Endodermal cell (in vitro differentiated cells): ENCODE results near the gene SLC39A10. TPM values are rescaled to one million over a fixed set of nuclear protein-coding genes. Genes with fewer than 3 reads are reported as not detected.

ENCODE experiments used
- DNase-seq: peaks from one replicate; pipeline ENCODE4 v3.0.0-alpha.2; 2017
- H3K27ac ChIP-seq: 2 replicates; pipeline ENCODE4 v1.5.1; 2013; ENCODE audit warnings: mild to moderate bottlenecking, low read depth, low read length, moderate library complexity
- H3K27me3 ChIP-seq: 2 replicates; pipeline ENCODE4 v1.6.1; 2013; ENCODE audit warnings: mild to moderate bottlenecking, low read length, moderate library complexity; ENCODE audit not compliant: insufficient read depth, control insufficient read depth, poor library complexity, severe bottlenecking
- H3K36me3 ChIP-seq: 2 replicates; pipeline ENCODE4 v1.7.0; 2013; ENCODE audit warnings: mild to moderate bottlenecking, low read length, moderate library complexity; ENCODE audit not compliant: control insufficient read depth, insufficient read depth
- H3K4me1 ChIP-seq: one replicate; pipeline ENCODE4 v1.7.0; 2013; ENCODE audit warnings: low read length; ENCODE audit not compliant: control insufficient read depth, insufficient read depth
- H3K4me3 ChIP-seq: 2 replicates; pipeline ENCODE4 v1.5.1; 2013; ENCODE audit warnings: mild to moderate bottlenecking, low read length, moderate library complexity
- H3K9ac ChIP-seq: 2 replicates; pipeline ENCODE4 v1.6.1; 2013; ENCODE audit warnings: mild to moderate bottlenecking, low read length, moderate library complexity; ENCODE audit not compliant: poor library complexity, severe bottlenecking; ENCODE audit errors: extremely low read depth
- H3K9me3 ChIP-seq: 2 replicates; pipeline ENCODE4 v1.6.1; 2013; ENCODE audit warnings: mild to moderate bottlenecking, low read length, moderate library complexity; ENCODE audit not compliant: control insufficient read depth
- H3K27ac Mint-ChIP-seq: 2 replicates; pipeline ENCODE4 v1.8.0; 2020; ENCODE audit warnings: mixed read lengths
- H3K27me3 Mint-ChIP-seq: 2 replicates; pipeline ENCODE4 v1.8.0; 2021; ENCODE audit warnings: mild to moderate bottlenecking, mixed read lengths; ENCODE audit not compliant: insufficient read depth
- H3K36me3 Mint-ChIP-seq: 2 replicates; pipeline ENCODE4 v1.8.0; 2020; ENCODE audit warnings: low read depth, mixed read lengths
- H3K4me1 Mint-ChIP-seq: 2 replicates; pipeline ENCODE4 v1.8.0; 2020; ENCODE audit warnings: mixed read lengths
- H3K4me3 Mint-ChIP-seq: 2 replicates; pipeline ENCODE4 v1.8.0; 2020; ENCODE audit warnings: mild to moderate bottlenecking, moderate library complexity, mixed read lengths
- H3K9me3 Mint-ChIP-seq: 2 replicates; pipeline ENCODE4 v1.8.0; 2020; ENCODE audit warnings: mild to moderate bottlenecking, mixed read lengths
- CTCF ChIP-seq: fragments of 200-600 bp; sonication (generic); conservative IDR thresholded peaks from 2 replicates; pipeline ENCODE4 v1.5.0; 2021; ENCODE audit warnings: antibody characterized with exemption, mild to moderate bottlenecking
- WGBS, 2 experiments: methylation state at CpG; one replicate each; pipeline versions ENCODE4 v1.1.5 to v1.1.7; 2013; ENCODE audit warnings: missing lambda C conversion rate in 2 of 2, mixed read lengths in 1 of 2; ENCODE audit not compliant: insufficient coverage in 1 of 2, insufficient read length in 1 of 2; 5-methylcytosine and 5-hydroxymethylcytosine counted together
- total RNA-seq, 2 donors: library from RNA; stranded (reverse); fragmentation: NEBNext Ultra II Directional in 1 of 2; extraction: Animal tissue kit (Norgen Biotek cat#: 25700) in 1 of 2; gene quantifications; 2 replicates in 1 of 2; 3 replicates in 1 of 2; pipeline ENCODE4 v1.2.1, GENCODE V29; 2021

Gene SLC39A10
- total RNA-seq, 2 donors from 2014 or later: 79.6 to 113 TPM

- no peaks in the 10 kb centered on the region for H3K27me3 Mint-ChIP-seq
- Histone ChIP-seq H3K27ac (no peak overlapping the region), H3K4me1 (peaks cover 6% of the 10 kb centered on the region), H3K36me3 (no peaks in the 10 kb centered on the region), H3K9ac (no peak overlapping the region), H3K27me3 (peaks cover 4% of the 10 kb centered on the region), H3K4me3 (peak overlapping the region; percentile 91), H3K9me3 (no peaks in the 10 kb centered on the region)
- H3K4me1 Mint-ChIP-seq: peaks cover 29% of the 10 kb centered on the region
- no peak for TF ChIP-seq CTCF
- DNase-seq: no peak
- H3K9me3 Mint-ChIP-seq: no peaks in the 10 kb centered on the region
- peak overlapping the region; percentile 89 for H3K4me3 Mint-ChIP-seq
- H3K36me3 Mint-ChIP-seq: no peaks in the 10 kb centered on the region
- peak overlapping the region; percentile 97 for H3K27ac Mint-ChIP-seq
- 55 to 64% methylated on average over 14 to 19 of the region's 19 CpGs for WGBS, 2 experiments
These were observed 716 bp upstream of the SLC39A10 start for GRCh38 chr2:195656161-195656858.

GRCh38 chr2:195657634-195658540 lies 861 bp downstream of the SLC39A10 start:
- DNase-seq: peak; percentile 79
- peaks cover 32% of the 10 kb centered on the region for H3K4me1 Mint-ChIP-seq
- no peaks in the 10 kb centered on the region for H3K9me3 Mint-ChIP-seq
- Histone ChIP-seq H3K4me3 (peak overlapping the region; percentile 91), H3K4me1 (peaks cover 6% of the 10 kb centered on the region), H3K9me3 (no peaks in the 10 kb centered on the region), H3K27ac (peak overlapping the region; percentile 86), H3K27me3 (peaks cover 4% of the 10 kb centered on the region), H3K36me3 (no peaks in the 10 kb centered on the region), H3K9ac (peak overlapping the region; percentile 76)
- H3K27ac Mint-ChIP-seq: peak overlapping the region; percentile 97
- 0% methylated on average over 17 to 66 of the region's 66 CpGs for WGBS, 2 experiments
- no peaks in the 10 kb centered on the region for H3K27me3 Mint-ChIP-seq
- H3K4me3 Mint-ChIP-seq: peak overlapping the region; percentile 89
- TF ChIP-seq CTCF: no peak
- H3K36me3 Mint-ChIP-seq: no peaks in the 10 kb centered on the region

- peak overlapping the region; percentile 89 for H3K4me3 Mint-ChIP-seq
- H3K9me3 Mint-ChIP-seq: no peaks in the 10 kb centered on the region
- Histone ChIP-seq H3K27ac (no peak overlapping the region), H3K9ac (peak overlapping the region; percentile 76), H3K4me1 (peaks cover 6% of the 10 kb centered on the region), H3K36me3 (no peaks in the 10 kb centered on the region), H3K9me3 (no peaks in the 10 kb centered on the region), H3K4me3 (peak overlapping the region; percentile 91), H3K27me3 (peaks cover 4% of the 10 kb centered on the region)
- 60 to 71% methylated on average over 1 of the region's 1 CpG for WGBS, 2 experiments
- H3K36me3 Mint-ChIP-seq: no peaks in the 10 kb centered on the region
- H3K27ac Mint-ChIP-seq: no peak overlapping the region
- no peak for DNase-seq
- H3K4me1 Mint-ChIP-seq: peaks cover 35% of the 10 kb centered on the region
- TF ChIP-seq CTCF: no peak
- H3K27me3 Mint-ChIP-seq: no peaks in the 10 kb centered on the region
These were observed 1.5 kb downstream of the SLC39A10 start for GRCh38 chr2:195658541-195658890.
